Measurements from ENCODE around the gene TRAF4. TPM values are rescaled to one million over a fixed set of nuclear protein-coding genes. Genes with fewer than 3 reads are reported as not detected.

Gene TRAF4
- total RNA-seq, 1 experiment from 2014 or later, result 127 TPM

- DNase-seq (ENCODE audit: low read depth, low spot score), result no peak
- H3K9ac ChIP-seq (ENCODE audit: low read length), result no peak overlapping the region
- CTCF ChIA-PET, result no interaction called here
- H3K27me3 ChIP-seq (ENCODE audit: insufficient read depth, low read length), result no peaks in the 10 kb centered on the region
- peaks cover 9 to 16% of the 10 kb centered on the region in 2 experiments for H3K4me1 ChIP-seq (ENCODE audit: control insufficient read depth in 1 of 2, insufficient read depth in 2 of 2, low read length in 2 of 2)
- intact Hi-C loops (cut with micrococcal nuclease), result no loop called here
- no peak overlapping the region for H3K27ac ChIP-seq (ENCODE audit: low read depth, low read length)
- TF ChIP-seq SIN3A (IDR thresholded peaks at IDR 0.05; ENCODE audit: low read depth) (no peak), SRF (IDR thresholded peaks at IDR 0.05; ENCODE audit: low read depth) (no peak), EGR1 (IDR thresholded peaks at IDR 0.05; ENCODE audit: low read depth) (no peak), JUND (IDR thresholded peaks at IDR 0.05) (no peak), EZH2 (IDR thresholded peaks at IDR 0.05) (no peak), ZFX (IDR thresholded peaks at IDR 0.05) (no peak), FOSL1 (IDR thresholded peaks at IDR 0.05; ENCODE audit: low read depth) (no peak), ZNF274 (IDR thresholded peaks at IDR 0.05; ENCODE audit: low read depth, low read length) (no peak), RAD21 (IDR thresholded peaks at IDR 0.05; ENCODE audit: low read depth) (no peak), MAX (IDR thresholded peaks at IDR 0.05) (no peak), POLR2A (IDR thresholded peaks at IDR 0.05; ENCODE audit: borderline replicate concordance, extremely low read depth, insufficient read depth, insufficient read length) (no peak), TCF7L2 (IDR thresholded peaks at IDR 0.05; ENCODE audit: borderline replicate concordance, extremely low read depth, insufficient read depth, insufficient read length) (no peak), POLR2AphosphoS5 (IDR thresholded peaks at IDR 0.05; ENCODE audit: low read depth, low read length) (no peak)
- TF ChIP-seq, protein P1, sequence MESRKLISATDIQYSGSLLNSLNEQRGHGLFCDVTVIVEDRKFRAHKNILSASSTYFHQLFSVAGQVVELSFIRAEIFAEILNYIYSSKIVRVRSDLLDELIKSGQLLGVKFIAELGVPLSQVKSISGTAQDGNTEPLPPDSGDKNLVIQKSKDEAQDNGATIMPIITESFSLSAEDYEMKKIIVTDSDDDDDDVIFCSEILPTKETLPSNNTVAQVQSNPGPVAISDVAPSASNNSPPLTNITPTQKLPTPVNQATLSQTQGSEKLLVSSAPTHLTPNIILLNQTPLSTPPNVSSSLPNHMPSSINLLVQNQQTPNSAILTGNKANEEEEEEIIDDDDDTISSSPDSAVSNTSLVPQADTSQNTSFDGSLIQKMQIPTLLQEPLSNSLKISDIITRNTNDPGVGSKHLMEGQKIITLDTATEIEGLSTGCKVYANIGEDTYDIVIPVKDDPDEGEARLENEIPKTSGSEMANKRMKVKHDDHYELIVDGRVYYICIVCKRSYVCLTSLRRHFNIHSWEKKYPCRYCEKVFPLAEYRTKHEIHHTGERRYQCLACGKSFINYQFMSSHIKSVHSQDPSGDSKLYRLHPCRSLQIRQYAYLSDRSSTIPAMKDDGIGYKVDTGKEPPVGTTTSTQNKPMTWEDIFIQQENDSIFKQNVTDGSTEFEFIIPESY (IDR thresholded peaks at IDR 0.05; ENCODE audit: extremely low read depth, insufficient replicate concordance, low read length), result no peak
- TF ChIP-seq, protein P2, sequence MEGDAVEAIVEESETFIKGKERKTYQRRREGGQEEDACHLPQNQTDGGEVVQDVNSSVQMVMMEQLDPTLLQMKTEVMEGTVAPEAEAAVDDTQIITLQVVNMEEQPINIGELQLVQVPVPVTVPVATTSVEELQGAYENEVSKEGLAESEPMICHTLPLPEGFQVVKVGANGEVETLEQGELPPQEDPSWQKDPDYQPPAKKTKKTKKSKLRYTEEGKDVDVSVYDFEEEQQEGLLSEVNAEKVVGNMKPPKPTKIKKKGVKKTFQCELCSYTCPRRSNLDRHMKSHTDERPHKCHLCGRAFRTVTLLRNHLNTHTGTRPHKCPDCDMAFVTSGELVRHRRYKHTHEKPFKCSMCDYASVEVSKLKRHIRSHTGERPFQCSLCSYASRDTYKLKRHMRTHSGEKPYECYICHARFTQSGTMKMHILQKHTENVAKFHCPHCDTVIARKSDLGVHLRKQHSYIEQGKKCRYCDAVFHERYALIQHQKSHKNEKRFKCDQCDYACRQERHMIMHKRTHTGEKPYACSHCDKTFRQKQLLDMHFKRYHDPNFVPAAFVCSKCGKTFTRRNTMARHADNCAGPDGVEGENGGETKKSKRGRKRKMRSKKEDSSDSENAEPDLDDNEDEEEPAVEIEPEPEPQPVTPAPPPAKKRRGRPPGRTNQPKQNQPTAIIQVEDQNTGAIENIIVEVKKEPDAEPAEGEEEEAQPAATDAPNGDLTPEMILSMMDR (IDR thresholded peaks at IDR 0.05 in 2 of 3, conservative IDR thresholded peaks at IDR 0.05 in 1 of 3; ENCODE audit: borderline replicate concordance in 1 of 3, insufficient read depth in 1 of 3, low read depth in 2 of 3, low read length in 2 of 3), result no peak
- TF ChIP-seq, protein P3, sequence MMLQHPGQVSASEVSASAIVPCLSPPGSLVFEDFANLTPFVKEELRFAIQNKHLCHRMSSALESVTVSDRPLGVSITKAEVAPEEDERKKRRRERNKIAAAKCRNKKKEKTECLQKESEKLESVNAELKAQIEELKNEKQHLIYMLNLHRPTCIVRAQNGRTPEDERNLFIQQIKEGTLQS (IDR thresholded peaks at IDR 0.05), result no peak
- TF ChIP-seq, protein P4, sequence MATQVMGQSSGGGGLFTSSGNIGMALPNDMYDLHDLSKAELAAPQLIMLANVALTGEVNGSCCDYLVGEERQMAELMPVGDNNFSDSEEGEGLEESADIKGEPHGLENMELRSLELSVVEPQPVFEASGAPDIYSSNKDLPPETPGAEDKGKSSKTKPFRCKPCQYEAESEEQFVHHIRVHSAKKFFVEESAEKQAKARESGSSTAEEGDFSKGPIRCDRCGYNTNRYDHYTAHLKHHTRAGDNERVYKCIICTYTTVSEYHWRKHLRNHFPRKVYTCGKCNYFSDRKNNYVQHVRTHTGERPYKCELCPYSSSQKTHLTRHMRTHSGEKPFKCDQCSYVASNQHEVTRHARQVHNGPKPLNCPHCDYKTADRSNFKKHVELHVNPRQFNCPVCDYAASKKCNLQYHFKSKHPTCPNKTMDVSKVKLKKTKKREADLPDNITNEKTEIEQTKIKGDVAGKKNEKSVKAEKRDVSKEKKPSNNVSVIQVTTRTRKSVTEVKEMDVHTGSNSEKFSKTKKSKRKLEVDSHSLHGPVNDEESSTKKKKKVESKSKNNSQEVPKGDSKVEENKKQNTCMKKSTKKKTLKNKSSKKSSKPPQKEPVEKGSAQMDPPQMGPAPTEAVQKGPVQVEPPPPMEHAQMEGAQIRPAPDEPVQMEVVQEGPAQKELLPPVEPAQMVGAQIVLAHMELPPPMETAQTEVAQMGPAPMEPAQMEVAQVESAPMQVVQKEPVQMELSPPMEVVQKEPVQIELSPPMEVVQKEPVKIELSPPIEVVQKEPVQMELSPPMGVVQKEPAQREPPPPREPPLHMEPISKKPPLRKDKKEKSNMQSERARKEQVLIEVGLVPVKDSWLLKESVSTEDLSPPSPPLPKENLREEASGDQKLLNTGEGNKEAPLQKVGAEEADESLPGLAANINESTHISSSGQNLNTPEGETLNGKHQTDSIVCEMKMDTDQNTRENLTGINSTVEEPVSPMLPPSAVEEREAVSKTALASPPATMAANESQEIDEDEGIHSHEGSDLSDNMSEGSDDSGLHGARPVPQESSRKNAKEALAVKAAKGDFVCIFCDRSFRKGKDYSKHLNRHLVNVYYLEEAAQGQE (IDR thresholded peaks at IDR 0.05; ENCODE audit: low read depth), result no peak
- no peak for ATAC-seq
- no peak overlapping the region for H3K4me3 ChIP-seq (replicated peaks in 1 of 2; ENCODE audit: low read depth in 1 of 2, low read length in 2 of 2)
- no peaks in the 10 kb centered on the region for H3K9me2 ChIP-seq (ENCODE audit: insufficient read depth)
- no peak overlapping the region for H3K4me2 ChIP-seq (ENCODE audit: low read length)
- H2AFZ ChIP-seq (ENCODE audit: low read depth, low read length, poor library complexity, severe bottlenecking), result no peak overlapping the region
- no peaks in the 10 kb centered on the region for H4K20me1 ChIP-seq (ENCODE audit: insufficient read depth)
- no TSS peak for BruUV-seq (replicated peaks)
- H3K79me2 ChIP-seq (ENCODE audit: insufficient read depth, low read length), result no peaks in the 10 kb centered on the region
- peaks cover 4 to 6% of the 10 kb centered on the region in 2 experiments; a peak in 3 of 4 replicates for H3K36me3 ChIP-seq (ENCODE audit: control insufficient read depth in 1 of 2, insufficient read depth in 2 of 2, low read length in 2 of 2)
- POLR2A ChIA-PET, result interaction anchor here (1.1 kb wide), 1 partner anchor 12 kb away, joined by 4 read pairs; the partner anchor contains the start of gene RPL23A
- no peaks in the 10 kb centered on the region for H3K9me3 ChIP-seq (ENCODE audit: control insufficient read depth in 1 of 2, insufficient read depth in 1 of 2, low read depth in 1 of 2, low read length in 2 of 2)
- RAD21 ChIA-PET (ENCODE audit: low non-redundant PET in 1 of 2, low total read pairs in 2 of 2, uncharacterized antibody in 2 of 2, unreplicated experiment in 2 of 2), result no interaction called here
These were observed 36.5 kb upstream of the TRAF4 start for GRCh38 chr17:28707339-28707720.

All from HCT116 (cell line).